ENCODE measurements around the gene TMEM242. TPM values are rescaled to one million over a fixed set of nuclear protein-coding genes. Genes with fewer than 3 reads are reported as not detected.

Gene TMEM242
- total and polyA plus RNA-seq, 2 of the 13 experiments (the other 11 are each of a cell fraction or from before 2014, with no cell fraction given), result 5.6 to 11.1 TPM

DNA sequence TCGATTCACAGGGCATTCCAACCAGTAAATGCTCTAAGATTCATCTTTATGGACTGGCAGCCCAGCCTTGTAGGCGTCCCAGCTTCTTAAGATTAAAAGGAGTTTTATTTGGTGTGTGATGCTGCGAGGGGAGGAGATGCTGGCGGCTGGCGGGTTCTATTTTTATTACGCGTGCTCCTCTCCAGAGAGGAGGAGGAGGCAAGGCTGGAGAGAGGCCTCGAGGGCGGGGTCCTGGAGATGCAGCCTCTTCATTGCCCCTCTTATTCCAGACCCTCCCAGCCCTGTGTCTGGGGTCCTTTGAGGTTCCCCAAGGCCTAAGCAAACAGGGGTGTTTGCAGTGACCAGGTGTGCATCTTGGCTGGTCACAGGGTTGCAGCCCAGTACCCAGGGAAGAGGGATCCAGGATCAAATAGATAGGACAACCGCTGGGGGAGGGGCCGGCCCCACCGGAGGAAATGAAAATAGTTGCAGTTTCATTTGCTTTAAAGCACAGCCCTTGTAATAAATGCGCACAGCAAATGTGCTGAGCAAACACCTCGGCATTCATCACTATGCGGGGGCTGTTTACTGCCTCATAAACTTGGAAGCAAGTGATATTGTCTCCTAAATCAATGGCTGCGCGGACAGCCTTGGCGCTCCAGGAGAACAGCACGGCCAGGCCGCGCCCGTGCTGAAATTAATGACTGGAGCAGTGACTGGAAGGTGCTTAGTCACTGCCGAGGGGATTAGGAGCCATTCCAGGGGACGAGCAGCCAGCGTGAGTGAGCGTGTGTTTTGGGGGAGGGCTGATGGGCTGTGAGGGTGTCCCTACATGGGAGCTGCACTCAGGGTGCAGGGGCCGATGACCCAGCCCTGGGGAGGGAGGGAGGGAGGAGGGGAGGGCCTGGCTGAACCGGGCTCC is 83.0 kb downstream of the TMEM242 start:
- no peak for FAIRE-seq
- H3K9ac ChIP-seq (ENCODE audit: insufficient read depth, low read depth, low read length), result peak overlapping the region; percentile 5; the same call in 1 of the 2 replicates
- BruUV-seq (replicated peaks), result no TSS peak
- in situ Hi-C loops (cut with HindIII; ENCODE audit: extremely low pct_ligation_motif_present, low pct_unique_long_range_greater_than_20kb), result no loop called here
- peaks cover 4 to 78% of the 10 kb centered on the region in 2 experiments; a peak in 4 of 5 replicates for H3K27me3 ChIP-seq (ENCODE audit: control insufficient read depth in 1 of 2, insufficient read depth in 2 of 2, low read length in 2 of 2)
- peak overlapping the region; percentile 30 to 68 (median 52) for H3K4me3 ChIP-seq (replicated peaks in 1 of 3; ENCODE audit: insufficient read depth in 1 of 3, low read depth in 2 of 3, low read length in 3 of 3)
- intact Hi-C loops (cut with micrococcal nuclease; ENCODE audit: unreplicated experiment), result no loop called here
- H3K27ac ChIP-seq (ENCODE audit: extremely low read length, insufficient read depth, low read length), result no peak overlapping the region
- no peaks in the 10 kb centered on the region for H3K9me3 ChIP-seq (ENCODE audit: low read length)
- H2AFZ ChIP-seq (ENCODE audit: low read length), result peak overlapping the region; percentile 4
- peak overlapping the region; percentile 81 for H3K4me2 ChIP-seq (ENCODE audit: low read depth, low read length)
- CTCF ChIA-PET (ENCODE audit: low intra/inter-chr PET ratio, low total read pairs), result no interaction called here
- ATAC-seq, result peak; percentile 42
- POLR2A ChIA-PET, result no interaction called here
- DNase-seq (ENCODE audit: low spot score), result peak; percentile 37
- H4K20me1 ChIP-seq (ENCODE audit: insufficient read depth, low read length), result no peaks in the 10 kb centered on the region
- no peaks in the 10 kb centered on the region for H3K79me2 ChIP-seq (ENCODE audit: insufficient read depth, low read length)
- WGBS (ENCODE audit: low lambda C conversion rate), result 36% methylated on average over 13 of the region's 28 CpGs
- H3K4me1 ChIP-seq (ENCODE audit: insufficient read depth, low read length), result peaks cover 21% of the 10 kb centered on the region
- no peaks in the 10 kb centered on the region for H3K36me3 ChIP-seq (replicated peaks in 1 of 2; ENCODE audit: control insufficient read depth in 1 of 2, insufficient read depth in 2 of 2, low read length in 2 of 2)
- TF ChIP-seq ZNF431 (CRISPR knock-in tag; IDR thresholded peaks at IDR 0.05; ENCODE audit: borderline replicate concordance, low read depth) (no peak), GATA4 (IDR thresholded peaks at IDR 0.05; ENCODE audit: borderline replicate concordance, low read depth) (no peak), NFE2L2 (IDR thresholded peaks at IDR 0.05; ENCODE audit: low read length) (peak; percentile 50; the same call in 1 of the 2 replicates), RFXAP (CRISPR knock-in tag; IDR thresholded peaks at IDR 0.05; ENCODE audit: borderline replicate concordance) (no peak), MAFK (conservative IDR thresholded peaks at IDR 0.05 in 1 of 2, IDR thresholded peaks at IDR 0.05 in 1 of 2; ENCODE audit: low read length in 2 of 2) (peak in 1 of 2 experiments; percentile 54; a peak in 2 of 4 replicates), KMT2A (CRISPR knock-in tag; IDR thresholded peaks at IDR 0.05) (0 out of 2 replicates have a peak, but pooled peaks have one; percentile 33), ZNF3 (CRISPR knock-in tag; IDR thresholded peaks at IDR 0.05) (no peak), MYNN (CRISPR knock-in tag; IDR thresholded peaks at IDR 0.05; ENCODE audit: low read depth) (0 out of 2 replicates have a peak, but pooled peaks have one; percentile 65), ZKSCAN8 (CRISPR knock-in tag; IDR thresholded peaks at IDR 0.05; ENCODE audit: borderline replicate concordance) (no peak), TEAD3 (CRISPR knock-in tag; optimal IDR thresholded peaks at IDR 0.05; ENCODE audit: borderline replicate concordance) (peak; percentile 42), YY1 (IDR thresholded peaks at IDR 0.05; ENCODE audit: insufficient read depth, insufficient replicate concordance, low read depth, low read length) (peak; percentile 31), ZNF317 (CRISPR knock-in tag; IDR thresholded peaks at IDR 0.05) (no peak), HCFC1 (IDR thresholded peaks at IDR 0.05; ENCODE audit: low read depth, low read length) (no peak), ZFP90 (CRISPR knock-in tag; IDR thresholded peaks at IDR 0.05; ENCODE audit: borderline replicate concordance) (no peak), MAFG (CRISPR knock-in tag; IDR thresholded peaks at IDR 0.05) (0 out of 2 replicates have a peak, but pooled peaks have one; percentile 43), AGO2 (optimal IDR thresholded peaks at IDR 0.05; ENCODE audit: low read depth, low read length) (no peak), HNRNPLL (IDR thresholded peaks at IDR 0.05; ENCODE audit: low read depth, low read length, poor library complexity, severe bottlenecking) (peak; percentile 27), CCAR2 (optimal IDR thresholded peaks at IDR 0.05; ENCODE audit: low read depth, low read length) (no peak)
- TF ChIP-seq, protein P1, sequence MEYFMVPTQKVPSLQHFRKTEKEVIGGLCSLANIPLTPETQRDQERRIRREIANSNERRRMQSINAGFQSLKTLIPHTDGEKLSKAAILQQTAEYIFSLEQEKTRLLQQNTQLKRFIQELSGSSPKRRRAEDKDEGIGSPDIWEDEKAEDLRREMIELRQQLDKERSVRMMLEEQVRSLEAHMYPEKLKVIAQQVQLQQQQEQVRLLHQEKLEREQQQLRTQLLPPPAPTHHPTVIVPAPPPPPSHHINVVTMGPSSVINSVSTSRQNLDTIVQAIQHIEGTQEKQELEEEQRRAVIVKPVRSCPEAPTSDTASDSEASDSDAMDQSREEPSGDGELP (IDR thresholded peaks at IDR 0.05; ENCODE audit: borderline replicate concordance, low read depth), result no peak
- TF ChIP-seq, protein P2, sequence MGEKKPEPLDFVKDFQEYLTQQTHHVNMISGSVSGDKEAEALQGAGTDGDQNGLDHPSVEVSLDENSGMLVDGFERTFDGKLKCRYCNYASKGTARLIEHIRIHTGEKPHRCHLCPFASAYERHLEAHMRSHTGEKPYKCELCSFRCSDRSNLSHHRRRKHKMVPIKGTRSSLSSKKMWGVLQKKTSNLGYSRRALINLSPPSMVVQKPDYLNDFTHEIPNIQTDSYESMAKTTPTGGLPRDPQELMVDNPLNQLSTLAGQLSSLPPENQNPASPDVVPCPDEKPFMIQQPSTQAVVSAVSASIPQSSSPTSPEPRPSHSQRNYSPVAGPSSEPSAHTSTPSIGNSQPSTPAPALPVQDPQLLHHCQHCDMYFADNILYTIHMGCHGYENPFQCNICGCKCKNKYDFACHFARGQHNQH (CRISPR knock-in tag; IDR thresholded peaks at IDR 0.05), result no peak
- TF ChIP-seq, protein P3, sequence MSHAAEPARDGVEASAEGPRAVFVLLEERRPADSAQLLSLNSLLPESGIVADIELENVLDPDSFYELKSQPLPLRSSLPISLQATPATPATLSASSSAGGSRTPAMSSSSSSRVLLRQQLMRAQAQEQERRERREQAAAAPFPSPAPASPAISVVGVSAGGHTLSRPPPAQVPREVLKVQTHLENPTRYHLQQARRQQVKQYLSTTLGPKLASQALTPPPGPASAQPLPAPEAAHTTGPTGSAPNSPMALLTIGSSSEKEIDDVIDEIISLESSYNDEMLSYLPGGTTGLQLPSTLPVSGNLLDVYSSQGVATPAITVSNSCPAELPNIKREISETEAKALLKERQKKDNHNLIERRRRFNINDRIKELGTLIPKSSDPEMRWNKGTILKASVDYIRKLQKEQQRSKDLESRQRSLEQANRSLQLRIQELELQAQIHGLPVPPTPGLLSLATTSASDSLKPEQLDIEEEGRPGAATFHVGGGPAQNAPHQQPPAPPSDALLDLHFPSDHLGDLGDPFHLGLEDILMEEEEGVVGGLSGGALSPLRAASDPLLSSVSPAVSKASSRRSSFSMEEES (CRISPR knock-in tag; IDR thresholded peaks at IDR 0.05), result no peak
